ENCODE results near the gene MYBPC3. TPM values are rescaled to one million over a fixed set of nuclear protein-coding genes. Genes with fewer than 3 reads are reported as not detected.

The MYBPC3 gene
- total and polyA plus RNA-seq, 2 donors (not counting 3 experiments of a cell fraction or from before 2014, with no cell fraction given), result not detected

- Histone ChIP-seq H3K27me3 (ENCODE audit: control insufficient read depth in 2 of 2, insufficient read depth in 2 of 2, low read length in 2 of 2) (no peaks in the 10 kb centered on the region), H3K79me2 (ENCODE audit: control insufficient read depth, insufficient read depth, low read length) (no peaks in the 10 kb centered on the region), H3K27ac (ENCODE audit: insufficient read depth, low read depth, low read length) (no peak overlapping the region), H3K9ac (replicated peaks; ENCODE audit: extremely low read depth, insufficient read depth, low read length) (no peak overlapping the region), H4K20me1 (replicated peaks; ENCODE audit: control insufficient read depth, extremely low read depth, insufficient read depth, low read length) (no peaks in the 10 kb centered on the region), H3K4me1 (ENCODE audit: control insufficient read depth, extremely low read depth, insufficient read depth, low read length) (no peaks in the 10 kb centered on the region), H3K36me3 (ENCODE audit: control insufficient read depth in 2 of 2, extremely low read depth in 1 of 2, insufficient read depth in 2 of 2, low read length in 2 of 2) (peaks cover 12 to 29% of the 10 kb centered on the region in 2 experiments), H3K4me3 (replicated peaks in 1 of 3; ENCODE audit: insufficient read depth in 1 of 3, low read depth in 1 of 3, low read length in 3 of 3) (no peak overlapping the region), H3K4me2 (ENCODE audit: insufficient read depth, low read length) (no peak overlapping the region), H2AFZ (ENCODE audit: low read depth, low read length) (no peak overlapping the region), H3K9me3 (replicated peaks; ENCODE audit: control insufficient read depth, insufficient read depth, low read length) (no peaks in the 10 kb centered on the region), H3K9me1 (replicated peaks; ENCODE audit: control insufficient read depth, extremely low read depth, insufficient read depth, low read length) (no peaks in the 10 kb centered on the region)
- dilution Hi-C loops (cut with MboI; ENCODE audit: extremely low pct_ligation_motif_present, low sequenced_read_pairs), result no loop called here
- ChIA-PET POLR2A (interaction anchor here (0.7 kb wide), 1 partner anchor 155 kb away, joined by 3 read pairs; no protein-coding TSS in a partner anchor), CTCF (interaction anchor here (0.9 to 2.1 kb wide), 2 partner anchors 11 to 59 kb away, joined by 3 to 8 read pairs; no protein-coding TSS in a partner anchor)
- TF ChIP-seq FOS (IDR thresholded peaks at IDR 0.05; ENCODE audit: borderline replicate concordance, insufficient read depth, low read length) (no peak), CTCF (IDR thresholded peaks at IDR 0.05; ENCODE audit: extremely low read depth in 1 of 2, insufficient read depth in 1 of 2, low read depth in 1 of 2, low read length in 2 of 2) (no peak), POLR2A (IDR thresholded peaks at IDR 0.05; ENCODE audit: low read depth, low read length) (no peak), EZH2 (IDR thresholded peaks at IDR 0.05; ENCODE audit: borderline replicate concordance, low read depth, low read length, severe bottlenecking) (no peak), JUN (IDR thresholded peaks at IDR 0.05; ENCODE audit: borderline replicate concordance, insufficient read depth, insufficient read length, low read depth) (no peak), POLR2AphosphoS5 (IDR thresholded peaks at IDR 0.05; ENCODE audit: insufficient read depth, low read depth, low read length) (no peak), GATA2 (IDR thresholded peaks at IDR 0.05; ENCODE audit: insufficient read depth, insufficient read length, low read depth, low read length) (no peak), MYC (IDR thresholded peaks at IDR 0.05; ENCODE audit: low read depth, low read length) (no peak)
- TF ChIP-seq, protein P1, sequence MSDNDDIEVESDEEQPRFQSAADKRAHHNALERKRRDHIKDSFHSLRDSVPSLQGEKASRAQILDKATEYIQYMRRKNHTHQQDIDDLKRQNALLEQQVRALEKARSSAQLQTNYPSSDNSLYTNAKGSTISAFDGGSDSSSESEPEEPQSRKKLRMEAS (IDR thresholded peaks at IDR 0.05; ENCODE audit: insufficient read depth, insufficient read length), result no peak
- no peak for FAIRE-seq
- no peak for DNase-seq (ENCODE audit: low read depth, low spot score)
- BruUV-seq (replicated peaks), result no TSS peak
- intact Hi-C loops (cut with micrococcal nuclease), result no loop called here
Observed at GRCh38 chr11:47295385-47295784, 57.1 kb downstream of the MYBPC3 start.

Measured in endothelial cell of umbilical vein (primary cell).